GM19463 (cell line): Measurements from ENCODE around the gene DENND1A.

Experiments
- ATAC-seq: cut with Tn5 transposase; IDR thresholded peaks from one replicate; pipeline ENCODE4 v1.9.1; 2021; ENCODE audit warnings: mild to moderate bottlenecking, moderate library complexity; ENCODE audit not compliant: unreplicated experiment

DENND1A gene

DNA sequence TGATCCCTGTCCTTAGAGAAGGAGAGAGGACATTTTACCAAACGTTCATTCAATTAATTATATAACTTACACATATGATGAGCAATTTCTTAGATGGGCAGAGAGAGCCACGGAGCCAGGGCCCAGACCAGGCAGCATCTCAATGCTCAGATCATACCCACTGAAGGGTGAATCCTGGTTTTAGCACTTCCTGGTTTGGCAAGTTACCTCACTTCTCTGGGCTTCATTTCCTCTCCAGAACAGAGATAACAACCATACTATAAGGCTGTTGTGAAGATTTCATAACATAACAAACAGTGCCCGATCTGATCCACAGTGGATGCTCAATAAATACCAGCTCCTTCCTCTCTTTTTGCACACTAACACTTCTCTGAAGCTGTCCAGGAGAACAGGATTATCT lies 271.1 kb downstream of the DENND1A start:
- ATAC-seq, result no peak

DNA sequence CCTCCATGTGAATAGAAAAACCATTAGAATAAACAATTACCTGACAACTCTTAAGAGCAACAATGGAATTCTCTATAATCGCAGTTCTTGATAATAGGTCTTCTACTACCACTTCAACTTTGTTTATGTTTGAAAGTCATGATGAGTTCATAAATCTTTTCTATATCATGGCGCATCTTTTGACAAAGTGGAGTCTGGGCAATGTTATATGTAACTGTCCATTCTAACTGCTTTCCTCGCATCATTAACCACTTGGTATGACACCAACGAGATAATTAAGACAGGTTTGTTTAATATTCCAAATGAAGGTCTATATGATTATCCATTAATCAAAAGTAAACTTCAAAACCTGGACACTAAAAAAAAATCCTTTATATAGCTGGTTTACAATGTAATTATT lies 272.0 kb downstream of the DENND1A start:
- no peak for ATAC-seq

DNA sequence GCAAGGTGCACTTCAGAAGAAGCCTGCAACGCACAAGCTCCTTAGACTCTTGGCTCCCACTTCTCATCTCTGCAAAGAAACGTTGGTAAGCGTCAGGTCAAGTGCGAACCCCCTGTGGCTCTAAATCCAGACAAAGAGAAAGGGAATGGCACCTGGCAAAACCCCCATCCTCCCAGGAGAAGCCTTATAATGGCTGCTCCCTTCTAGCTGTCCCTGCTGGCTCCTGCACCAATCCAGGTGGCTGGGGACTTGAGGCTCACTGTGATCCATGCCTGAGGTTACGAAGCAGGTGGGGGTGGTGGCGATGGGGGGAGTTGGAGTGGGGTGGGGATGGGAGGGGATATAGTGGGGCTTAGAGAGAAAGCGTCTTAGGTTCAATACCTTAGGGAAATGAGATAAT lies 272.8 kb downstream of the DENND1A start:
- no peak for ATAC-seq

DNA sequence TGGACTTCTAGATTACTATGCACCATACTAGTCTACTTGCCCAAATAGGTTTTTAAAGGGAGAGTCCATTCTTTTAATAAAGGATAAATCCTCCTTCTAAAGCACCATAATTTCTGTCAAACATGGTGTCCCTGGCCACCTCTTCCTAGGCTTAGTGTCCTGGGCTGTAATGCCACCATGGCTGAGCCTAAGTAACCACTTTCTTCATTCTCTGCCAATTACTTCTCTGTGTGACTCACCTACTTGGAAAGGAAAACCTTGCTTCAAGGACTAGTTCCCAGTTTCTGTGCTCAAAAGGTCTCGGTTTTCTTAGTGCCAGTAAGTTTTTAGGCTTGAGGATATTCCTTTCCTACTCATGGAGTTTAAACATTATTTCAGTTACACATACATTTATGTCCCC lies 273.4 kb downstream of the DENND1A start:
- ATAC-seq, result no peak

DNA sequence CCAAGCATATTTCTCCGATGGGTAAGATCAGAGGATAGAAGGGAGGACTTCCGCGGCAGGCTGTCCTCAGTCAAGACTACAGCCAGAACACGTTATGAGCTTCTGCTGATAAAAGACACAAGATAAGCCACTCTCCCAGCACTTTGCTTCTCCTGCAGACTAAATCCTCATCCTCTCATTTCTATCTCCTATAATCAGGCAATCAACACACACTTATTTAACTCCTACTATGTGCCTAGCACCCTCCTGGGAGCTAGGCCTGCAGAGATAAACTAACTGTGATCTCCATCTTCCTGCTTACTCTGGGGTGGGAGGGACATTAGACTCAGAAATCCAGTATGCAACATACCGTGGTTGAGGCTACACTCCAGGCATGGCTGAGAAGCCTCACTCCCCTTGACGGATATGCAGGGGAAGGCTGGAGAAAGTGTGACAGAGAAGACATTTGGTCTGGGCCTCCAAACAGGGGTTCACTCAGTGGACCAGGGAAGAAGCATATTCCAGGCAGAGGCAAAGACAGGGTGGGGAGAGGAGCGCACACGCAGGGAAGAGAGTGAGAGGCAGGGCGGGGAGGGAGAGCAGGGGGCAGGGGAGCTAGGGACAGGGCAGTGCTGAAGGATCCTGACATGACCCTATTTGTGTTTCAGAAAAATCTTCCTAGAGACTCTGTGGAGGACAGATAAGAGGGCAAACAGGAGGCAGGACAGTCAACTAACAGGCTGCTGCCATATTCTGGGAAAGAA lies 274.1 kb downstream of the DENND1A start:
- no peak for ATAC-seq

DNA sequence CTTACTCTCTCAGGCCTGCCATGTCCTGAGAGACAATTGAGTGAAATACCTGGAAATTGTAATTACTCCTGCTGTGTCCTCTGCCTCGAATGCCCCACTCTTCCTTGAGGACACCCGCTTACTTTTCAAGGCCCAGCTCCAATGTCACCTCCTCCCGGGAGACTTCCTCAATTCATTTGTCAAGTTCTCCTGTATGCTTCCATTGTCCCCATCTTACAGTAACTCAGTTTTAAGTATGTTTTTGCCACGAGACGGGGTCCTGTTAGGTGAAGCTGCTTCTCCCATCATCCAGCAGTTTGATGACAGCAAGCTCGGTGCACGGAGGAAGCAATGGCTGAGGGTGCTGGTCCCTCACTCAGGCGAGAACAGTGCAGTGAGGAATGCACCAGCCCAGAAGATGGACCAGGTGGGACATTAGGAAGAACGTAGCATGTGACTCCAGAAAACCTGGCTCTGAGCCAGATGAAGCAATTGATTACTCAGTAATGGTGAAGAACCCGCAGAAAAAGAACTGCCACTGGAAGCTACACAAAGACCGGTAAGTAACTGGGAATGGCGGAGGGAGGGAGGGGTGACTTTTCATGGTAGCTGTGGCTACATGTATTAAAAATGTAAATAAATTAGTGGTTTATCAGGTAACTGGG lies 274.8 kb downstream of the DENND1A start:
- ATAC-seq, result no peak

DNA sequence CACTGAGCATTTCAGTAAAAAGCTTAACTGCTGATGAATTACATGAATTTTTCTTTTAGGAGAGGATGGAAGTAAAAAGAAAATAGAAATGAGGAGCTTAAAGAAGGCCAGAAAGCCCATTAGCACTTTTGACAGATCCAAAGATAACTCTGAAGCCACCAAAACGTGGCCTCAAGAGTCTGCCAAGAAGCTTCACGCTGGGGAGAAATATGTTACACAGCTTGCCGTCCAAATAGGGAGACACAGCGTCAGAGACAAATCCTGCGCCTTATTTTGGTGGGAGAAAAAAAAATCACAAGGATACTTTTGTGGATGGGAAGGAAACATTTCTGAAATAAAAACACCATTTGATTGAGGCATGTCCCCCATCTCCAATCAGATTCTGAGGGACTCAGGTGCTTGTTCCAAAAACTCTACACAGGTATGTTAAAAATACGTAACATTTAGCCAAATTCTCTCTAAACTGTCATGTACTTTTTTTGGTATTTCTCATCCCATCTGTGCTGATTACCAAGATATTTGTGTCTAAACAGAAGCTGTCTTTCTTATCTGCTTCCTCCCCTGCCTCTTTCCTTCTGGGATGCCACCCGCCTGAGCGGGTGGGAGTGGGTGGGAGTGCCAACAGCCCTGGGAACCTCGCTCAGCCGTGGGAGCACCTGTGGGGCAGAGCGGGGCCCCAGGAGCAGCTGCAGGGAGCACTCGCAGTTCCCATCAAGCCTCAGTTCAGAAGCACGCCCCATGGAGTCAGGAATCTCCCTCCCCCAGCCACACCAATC lies 275.5 kb downstream of the DENND1A start:
- ATAC-seq, result no peak

DNA sequence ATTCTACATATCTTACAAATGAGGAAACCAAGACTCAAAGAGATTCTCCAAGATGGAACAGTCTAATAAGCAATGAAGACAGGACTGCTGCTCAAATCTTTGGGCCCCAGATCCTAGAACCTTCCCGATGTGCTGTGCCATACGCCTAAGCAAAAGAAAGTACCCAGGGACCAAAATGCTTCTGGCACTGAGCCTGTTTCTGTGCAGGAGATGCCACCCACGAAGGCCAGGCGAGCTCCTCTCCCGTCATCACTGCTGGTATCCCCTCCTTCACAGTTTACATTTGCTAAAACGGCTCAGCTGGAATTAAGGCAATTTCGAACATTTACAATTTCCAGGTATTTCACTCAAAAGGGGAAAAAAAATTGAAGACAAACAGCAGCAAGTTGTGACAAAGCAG lies 277.5 kb downstream of the DENND1A start:
- no peak for ATAC-seq

DNA sequence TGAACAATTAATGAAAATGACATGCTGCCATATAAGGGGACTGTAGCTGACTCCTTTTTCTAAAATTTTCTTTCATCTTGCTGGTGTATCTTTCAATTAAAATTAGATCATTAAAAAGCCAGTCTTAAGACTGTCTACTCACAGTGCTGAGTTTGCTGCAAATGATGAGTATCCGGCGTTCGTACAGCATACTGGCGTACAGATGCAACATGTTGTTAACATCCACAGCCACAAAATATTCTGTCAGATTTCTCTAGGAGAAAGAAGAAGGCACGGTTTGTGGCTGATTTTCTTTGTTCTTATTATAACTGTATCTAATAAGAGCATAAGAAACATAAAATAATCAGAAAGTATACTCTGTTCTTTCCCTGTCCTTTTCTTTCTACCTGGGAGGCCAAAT lies 278.1 kb downstream of the DENND1A start:
- ATAC-seq, result no peak

DNA sequence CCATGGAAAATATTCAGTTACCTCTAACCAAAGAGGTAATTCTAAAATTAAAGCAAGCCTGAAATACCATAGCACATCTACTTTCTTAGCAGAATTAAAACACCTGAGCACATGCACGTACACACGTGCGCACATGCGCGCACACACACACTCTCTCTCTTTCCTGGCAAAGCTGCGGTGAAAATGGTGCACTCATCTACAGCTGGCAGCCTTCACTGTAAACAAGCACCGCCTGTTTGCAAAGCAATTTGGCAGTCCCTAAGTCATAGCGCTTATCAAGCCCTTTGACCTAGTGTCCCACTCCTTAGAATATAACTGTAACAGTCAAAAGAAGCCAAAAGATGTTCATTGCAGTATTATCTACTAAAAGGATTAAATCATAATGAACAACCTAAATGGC lies 278.7 kb downstream of the DENND1A start:
- no peak for ATAC-seq

DNA sequence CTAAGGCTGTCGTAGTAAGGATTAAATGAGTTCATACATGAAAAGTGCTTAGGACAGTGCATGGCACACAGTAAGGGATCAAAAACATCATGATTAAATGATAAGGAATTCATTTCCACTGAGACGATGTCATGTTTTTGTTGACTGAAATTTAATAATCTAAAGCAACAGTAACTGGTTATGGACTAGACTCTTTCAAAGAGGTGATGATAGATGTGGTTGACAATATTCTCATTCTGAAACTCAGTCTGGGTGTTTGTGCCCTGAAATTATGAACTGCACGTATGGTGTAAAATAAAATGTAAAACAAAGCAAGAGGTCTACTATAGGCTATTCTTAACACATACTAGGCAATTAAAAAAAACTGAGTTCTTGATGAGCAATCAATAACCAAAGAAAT lies 280.0 kb downstream of the DENND1A start:
- no peak for ATAC-seq

DNA sequence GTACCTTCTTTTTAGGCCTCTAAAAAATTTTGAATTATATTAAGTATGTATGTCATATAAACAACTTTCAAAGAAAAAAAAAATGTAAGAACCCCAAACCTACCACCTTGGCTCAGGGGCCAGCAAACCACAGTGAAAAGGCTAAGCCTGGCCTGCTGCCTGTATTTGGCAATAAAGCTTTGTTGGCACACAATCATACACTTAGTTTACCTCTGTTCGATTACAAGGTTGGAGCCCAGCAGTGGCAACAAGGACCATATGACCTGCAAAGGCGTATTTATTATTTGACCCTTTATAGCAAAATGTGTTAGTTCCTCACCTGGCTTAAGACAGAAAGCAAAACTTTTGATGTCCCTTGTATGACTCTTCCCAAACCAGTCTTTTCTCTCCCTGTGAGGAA lies 282.8 kb downstream of the DENND1A start:
- no peak for ATAC-seq

DNA sequence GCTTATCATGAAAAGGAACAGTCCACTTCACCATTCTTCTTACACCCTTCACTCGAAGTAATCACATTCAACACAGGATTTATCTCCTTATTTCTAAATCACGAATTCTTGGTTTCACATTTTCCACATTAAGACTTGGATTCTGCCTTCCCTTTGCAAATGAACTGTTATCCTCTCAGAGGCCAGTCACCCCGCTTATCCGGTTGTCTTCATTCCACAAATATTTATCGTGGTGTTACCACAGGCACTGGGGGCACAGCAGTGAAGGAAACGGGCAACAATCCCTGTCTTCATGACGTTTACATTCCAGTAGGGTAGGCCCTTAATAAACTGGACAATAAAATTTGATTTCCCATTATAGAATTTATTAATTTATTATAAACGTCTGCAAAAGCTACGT lies 284.2 kb downstream of the DENND1A start:
- ATAC-seq, result no peak

DNA sequence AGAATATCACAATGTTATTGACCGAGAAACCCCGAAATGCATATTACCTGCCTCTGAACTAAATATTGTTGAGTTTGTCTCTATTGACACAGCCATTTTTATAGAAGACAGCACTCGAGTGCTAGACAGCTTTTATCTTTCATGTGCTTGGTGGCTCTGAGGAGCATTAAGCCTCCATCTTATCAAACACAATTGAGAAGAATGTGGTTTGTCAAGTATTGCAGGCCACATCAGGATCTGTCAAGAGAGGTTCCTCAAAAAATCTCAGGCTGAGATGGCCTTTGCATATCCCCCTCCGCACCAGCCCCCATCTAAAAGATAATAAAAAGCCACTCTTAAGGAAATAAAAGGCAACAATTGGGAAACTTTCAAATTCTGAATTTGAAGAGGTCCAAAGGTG lies 284.8 kb downstream of the DENND1A start:
- no peak for ATAC-seq

DNA sequence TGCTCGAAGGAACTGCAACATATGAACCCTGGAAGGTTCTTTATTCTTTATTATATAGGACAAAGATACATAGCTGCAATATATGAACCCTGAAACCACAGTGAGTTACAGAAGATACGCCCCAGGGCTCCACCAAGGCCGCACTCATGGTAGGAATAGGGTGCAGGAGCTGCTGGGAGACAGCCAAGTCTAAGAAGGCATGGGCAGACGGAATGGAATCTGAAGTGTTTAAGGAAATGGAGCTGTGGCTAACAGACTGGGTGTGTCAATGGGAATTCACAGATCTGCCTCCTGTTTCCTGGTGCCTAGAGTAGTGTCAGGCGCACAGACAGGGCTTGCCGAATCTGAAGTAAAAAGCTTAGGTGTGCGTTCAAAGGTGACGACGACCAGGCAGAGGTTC lies 286.4 kb downstream of the DENND1A start:
- ATAC-seq, result no peak

DNA sequence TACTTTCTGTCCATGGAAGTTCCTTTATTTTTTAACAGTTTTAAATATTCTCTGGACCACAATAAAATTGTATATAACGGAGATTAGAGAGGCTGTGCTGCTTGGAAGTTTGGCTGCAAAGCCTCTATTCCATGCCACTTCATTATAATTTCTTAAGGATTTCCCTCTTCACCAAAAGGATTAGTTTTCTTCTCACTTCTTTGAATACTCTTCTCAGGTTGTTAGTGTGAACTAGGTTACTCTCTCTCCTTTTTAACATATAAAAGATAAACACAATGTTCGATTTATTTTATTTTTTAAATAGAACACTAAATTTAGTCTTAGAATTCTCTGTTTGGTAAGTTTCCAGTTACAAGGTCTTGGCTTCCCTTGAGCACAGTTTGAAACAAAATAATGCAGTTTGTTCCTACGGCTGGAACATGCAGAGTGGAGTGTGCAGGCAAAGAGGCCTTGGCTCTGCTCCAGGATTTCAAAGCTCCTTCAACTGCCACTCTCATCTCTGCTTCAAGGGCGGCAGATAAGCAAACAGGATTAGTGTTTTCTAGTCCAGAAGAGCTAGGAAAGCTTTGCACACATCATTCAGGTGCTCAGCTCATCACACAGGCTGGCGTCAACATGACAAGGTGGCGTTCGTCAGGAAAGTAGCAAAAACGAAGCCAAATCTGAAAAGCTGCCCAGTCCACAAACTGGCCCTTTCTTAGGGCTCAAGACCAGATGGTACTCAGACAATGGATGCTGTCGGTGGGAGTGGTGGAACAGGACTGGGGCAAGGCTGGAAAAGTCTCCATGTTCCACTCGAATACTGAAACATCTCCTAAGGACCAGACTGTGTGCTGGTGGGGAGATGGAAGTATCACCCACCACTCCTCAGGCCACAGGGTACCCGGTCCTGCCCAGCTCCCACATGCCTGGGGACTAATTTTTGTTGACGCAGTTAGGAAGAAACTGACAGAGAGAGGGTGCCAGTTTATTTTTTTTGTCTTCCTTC lies 287.3 kb downstream of the DENND1A start:
- ATAC-seq, result no peak

DNA sequence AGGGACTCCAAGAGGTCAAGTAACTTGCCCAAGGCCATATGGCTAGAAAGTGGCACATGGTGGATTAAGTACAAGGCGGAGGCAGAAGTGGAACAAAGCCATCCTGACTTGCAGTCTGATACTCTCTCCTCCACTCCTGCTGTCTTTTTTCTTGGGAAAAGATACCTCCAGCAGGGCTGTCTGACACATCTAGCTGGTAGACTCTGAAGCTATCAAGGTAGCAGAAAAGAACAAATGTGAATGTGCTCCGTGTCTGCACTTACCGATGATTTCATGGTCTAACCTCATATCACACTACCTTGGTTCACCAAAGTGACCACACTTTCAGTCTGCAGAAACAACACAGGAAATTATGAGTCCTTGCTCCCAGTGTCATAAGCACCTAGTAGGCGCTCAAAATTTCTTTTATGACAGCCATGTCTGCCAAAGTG lies 289.1 kb downstream of the DENND1A start:
- no peak for ATAC-seq

DNA sequence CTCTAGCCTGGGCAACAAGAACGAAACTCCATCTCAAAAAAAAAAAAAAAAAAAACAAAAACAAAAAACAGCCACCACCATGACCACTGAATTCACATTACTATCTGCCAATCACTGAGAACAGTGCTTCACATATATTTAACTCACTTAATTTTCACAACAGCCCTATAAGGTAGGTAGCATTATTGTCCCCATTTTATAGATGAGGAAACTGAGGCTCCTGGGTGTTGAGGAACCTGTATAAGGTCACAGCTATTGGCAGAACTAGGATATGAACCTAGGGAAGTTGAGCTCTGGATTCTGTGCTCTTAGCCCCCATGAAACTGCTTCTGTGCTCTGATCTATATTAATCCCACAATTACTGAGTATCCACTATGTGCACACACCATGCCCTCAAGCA lies 290.2 kb downstream of the DENND1A start:
- ATAC-seq, result no peak

DNA sequence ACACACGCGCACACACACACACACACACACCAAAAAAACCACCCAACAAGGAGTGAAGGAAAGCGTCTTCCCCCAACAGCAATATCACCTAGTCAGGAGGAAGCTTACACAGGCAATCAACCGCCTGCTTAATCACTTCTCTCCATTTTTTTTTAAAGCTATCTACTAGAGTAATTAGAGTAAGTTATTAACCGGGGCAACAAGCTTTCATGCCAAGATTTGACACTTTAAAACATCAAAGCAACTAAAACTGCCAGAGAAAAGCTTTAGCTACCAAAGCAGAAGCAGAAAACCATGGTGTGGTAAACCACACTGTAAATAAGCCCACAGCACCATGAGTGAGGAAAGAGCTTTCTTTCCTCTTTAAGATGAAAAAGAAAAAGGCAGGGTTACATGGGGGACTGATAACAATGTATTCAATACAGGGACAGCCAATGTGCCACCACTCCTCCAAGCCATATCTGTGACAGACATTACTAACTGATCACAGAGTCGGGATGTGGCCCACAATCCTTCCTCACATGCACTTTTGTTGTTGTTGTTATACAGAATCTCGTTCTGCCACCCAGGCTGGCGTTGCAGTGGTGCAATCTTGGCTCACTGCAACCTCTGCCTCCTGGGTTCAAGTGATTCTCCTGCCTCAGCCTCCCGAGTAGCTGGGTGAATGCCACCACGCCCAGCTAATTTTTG lies 291.8 kb downstream of the DENND1A start:
- peak; percentile 61 for ATAC-seq

DNA sequence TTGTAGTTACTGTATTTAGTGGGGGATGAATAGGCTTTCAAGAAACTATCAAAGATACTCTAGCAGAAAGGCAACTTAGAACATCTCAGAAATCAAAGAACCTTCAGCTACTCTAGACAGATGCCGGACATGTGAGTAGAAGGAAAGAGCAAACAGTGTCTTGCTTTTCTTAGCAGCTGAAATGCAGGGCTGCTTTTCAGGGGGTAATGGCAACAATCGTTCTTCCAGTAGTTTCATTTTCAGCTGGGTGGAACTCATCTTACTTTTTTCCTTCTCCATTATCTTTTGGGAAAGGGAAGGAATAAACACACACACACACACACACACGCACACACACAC lies 292.4 kb downstream of the DENND1A start:
- no peak for ATAC-seq
